GM23338 (cell line): ENCODE measurements around the gene APBA1. TPM values are rescaled to one million over a fixed set of nuclear protein-coding genes. Genes with fewer than 3 reads are reported as not detected.

Experiments used
- ATAC-seq: fragments of 200-7000 bp; cut with Tn5 transposase; 3 replicates; pipeline ENCODE4 v1.9.1; 2020
- DNase-seq: peaks from one replicate; pipeline ENCODE4 v3.0.0-alpha.2; 2015; ENCODE audit warnings: low spot score
- H2AFZ ChIP-seq: fragments of 200-600 bp; sonication (generic); 2 replicates; pipeline ENCODE4 v1.8.0; 2016; ENCODE audit warnings: antibody characterized with exemption, mild to moderate bottlenecking, moderate library complexity
- H3F3A ChIP-seq: fragments of 200-600 bp; sonication (generic); replicated peaks from 2 replicates; pipeline ENCODE4 v1.8.0; 2017; ENCODE audit warnings: antibody characterized with exemption, mixed run types, low read depth
- H3K27ac ChIP-seq: fragments of 200-600 bp; sonication (generic); 2 replicates; pipeline ENCODE4 v1.6.1; 2016; ENCODE audit warnings: low read depth
- H3K27me3 ChIP-seq: fragments of 200-600 bp; sonication (generic); 2 replicates; pipeline ENCODE4 v1.8.0; 2016; ENCODE audit warnings: mild to moderate bottlenecking, mixed run types, moderate library complexity; ENCODE audit not compliant: insufficient read depth
- H3K36me3 ChIP-seq: fragments of 200-600 bp; sonication (generic); 2 replicates; pipeline ENCODE4 v1.8.0; 2016; ENCODE audit warnings: mild to moderate bottlenecking; ENCODE audit not compliant: insufficient read depth
- H3K4me1 ChIP-seq: fragments of 200-600 bp; sonication (generic); 2 replicates; pipeline ENCODE4 v1.8.0; 2016; ENCODE audit warnings: mild to moderate bottlenecking, moderate library complexity; ENCODE audit not compliant: insufficient read depth
- H3K4me2 ChIP-seq: fragments of 200-600 bp; sonication (generic); 2 replicates; pipeline ENCODE4 v1.7.1; 2017; ENCODE audit warnings: mixed run types
- H3K4me3 ChIP-seq: fragments of 200-600 bp; sonication (generic); 2 replicates; pipeline ENCODE4 v1.6.1; 2016; ENCODE audit warnings: mixed run types
- H3K79me2 ChIP-seq: fragments of 200-600 bp; sonication (generic); replicated peaks from 2 replicates; pipeline ENCODE4 v1.8.0; 2017; ENCODE audit warnings: mild to moderate bottlenecking; ENCODE audit not compliant: insufficient read depth
- H3K9me2 ChIP-seq: fragments of 200-600 bp; sonication (generic); 2 replicates; pipeline ENCODE4 v1.8.0; 2017; ENCODE audit not compliant: insufficient read depth
- H4K20me1 ChIP-seq: fragments of 200-600 bp; sonication (generic); replicated peaks from 2 replicates; pipeline ENCODE4 v1.8.0; 2017; ENCODE audit warnings: mild to moderate bottlenecking; ENCODE audit not compliant: insufficient read depth
- H3K27ac Mint-ChIP-seq: 2 replicates; pipeline ENCODE4 v1.8.0; 2020; ENCODE audit warnings: inconsistent platforms, mild to moderate bottlenecking, moderate library complexity, mixed read lengths
- H3K27me3 Mint-ChIP-seq: 3 replicates; pipeline ENCODE4 v1.8.0; 2022; ENCODE audit warnings: low read depth, mild to moderate bottlenecking, moderate library complexity, mixed read lengths, inconsistent platforms; ENCODE audit not compliant: insufficient read depth, poor library complexity
- H3K36me3 Mint-ChIP-seq: 3 replicates; pipeline ENCODE4 v1.8.0; 2021; ENCODE audit warnings: low read depth, mild to moderate bottlenecking, inconsistent platforms, moderate library complexity, mixed read lengths
- H3K4me1 Mint-ChIP-seq: 3 replicates; pipeline ENCODE4 v1.8.0; 2020; ENCODE audit warnings: mild to moderate bottlenecking, inconsistent platforms, mixed read lengths
- H3K4me3 Mint-ChIP-seq: 3 replicates; pipeline ENCODE4 v1.8.0; 2021; ENCODE audit warnings: moderate library complexity, mild to moderate bottlenecking, inconsistent platforms, mixed read lengths
- H3K9me3 Mint-ChIP-seq: 3 replicates; pipeline ENCODE4 v1.8.0; 2020; ENCODE audit warnings: moderate library complexity, mild to moderate bottlenecking, inconsistent platforms, mixed read lengths
- CTCF ChIP-seq, 2 experiments: fragments of 200-600 bp in 1 of 2; sonication (generic) in 1 of 2; conservative IDR thresholded peaks; 2 replicates each; pipeline versions ENCODE4 v1.5.1 to v1.6.1; 2016 to 2017; ENCODE audit warnings: antibody characterized with exemption in 2 of 2, low read depth in 2 of 2, mild to moderate bottlenecking in 2 of 2, moderate library complexity in 1 of 2
- ETS1 ChIP-seq: IDR thresholded peaks from 2 replicates; pipeline ENCODE4 v1.6.1; 2016; ENCODE audit warnings: antibody characterized with exemption
- EZH2 ChIP-seq: fragments of 200-600 bp; sonication (generic); IDR thresholded peaks from one replicate; pipeline ENCODE4 v1.8.0; 2017; ENCODE audit warnings: antibody characterized with exemption, mild to moderate bottlenecking, low read depth; ENCODE audit not compliant: unreplicated experiment
- EZH2phosphoT487 ChIP-seq: fragments of 200-600 bp; sonication (generic); IDR thresholded peaks from one replicate; pipeline ENCODE4 v1.8.1; 2018; ENCODE audit warnings: antibody characterized with exemption; ENCODE audit not compliant: unreplicated experiment
- NANOG ChIP-seq: IDR thresholded peaks from 2 replicates; pipeline ENCODE4 v1.6.1; 2016; ENCODE audit warnings: antibody characterized with exemption, borderline replicate concordance
- POLR2AphosphoS5 ChIP-seq: IDR thresholded peaks from 2 replicates; pipeline ENCODE4 v1.6.1; 2016; ENCODE audit warnings: antibody characterized with exemption, low read depth
- REST ChIP-seq: IDR thresholded peaks from one replicate; pipeline ENCODE4 v1.6.1; 2018; ENCODE audit warnings: antibody characterized with exemption; ENCODE audit not compliant: unreplicated experiment
- STAT1 ChIP-seq: IDR thresholded peaks from one replicate; pipeline ENCODE4 v1.6.1; 2016; ENCODE audit warnings: antibody characterized with exemption; ENCODE audit not compliant: unreplicated experiment
- ZNF114 ChIP-seq: fragments of 250-450 bp; sonication (Bioruptor Pico); IDR thresholded peaks from 2 replicates; pipeline ENCODE4 v1.5.0; 2020; ENCODE audit warnings: mild to moderate bottlenecking, moderate library complexity
- ZNF331 ChIP-seq: fragments of 250-450 bp; sonication (Bioruptor Pico); IDR thresholded peaks from 2 replicates; pipeline ENCODE4 v1.5.0; 2020; ENCODE audit warnings: low read depth, mild to moderate bottlenecking, moderate library complexity
- polyA plus RNA-seq: library from polyadenylated mRNA; unstranded; fragments of >200 nt; fragmentation: Nextera tagmentation; extraction: Ambion mirVana; gene quantifications from 2 replicates; pipeline ENCODE4 v1.2.1, GENCODE V29; 2016
- total RNA-seq: library from RNA; depleted of rRNA; stranded (reverse); fragments of >200 nt; shearing (Covaris generic); gene quantifications from 2 replicates; pipeline ENCODE4 v1.2.3, GENCODE V29; 2014

Gene APBA1
- total and polyA plus RNA-seq, 2 experiments from 2014 or later, result 0.26 to 1.0 TPM

- Mint-ChIP-seq H3K9me3 (no peaks in the 10 kb centered on the region; the same call in 2 of the 3 replicates), H3K27me3 (no peaks in the 10 kb centered on the region), H3K27ac (no peak overlapping the region), H3K36me3 (no peaks in the 10 kb centered on the region), H3K4me3 (no peak overlapping the region), H3K4me1 (no peaks in the 10 kb centered on the region)
- Histone ChIP-seq H3F3A (no peaks in the 10 kb centered on the region), H3K9me2 (no peaks in the 10 kb centered on the region), H3K27me3 (no peaks in the 10 kb centered on the region), H3K4me2 (no peak overlapping the region), H3K79me2 (no peaks in the 10 kb centered on the region), H3K4me3 (no peak overlapping the region), H3K36me3 (no peaks in the 10 kb centered on the region), H4K20me1 (no peaks in the 10 kb centered on the region), H2AFZ (no peak overlapping the region; the same call in 1 of the 2 replicates), H3K27ac (no peak overlapping the region), H3K4me1 (no peaks in the 10 kb centered on the region)
- no peak for ATAC-seq
- DNase-seq, result no peak
- no peak for TF ChIP-seq ETS1
- no peak for TF ChIP-seq ZNF114 (CRISPR knock-in tag)
These were observed 11.8 kb upstream of the APBA1 start for GRCh38 chr9:69683927-69684326.

GRCh38 chr9:69678843-69679538 lies 6.8 kb upstream of the APBA1 start:
- Histone ChIP-seq H3K36me3 (no peaks in the 10 kb centered on the region), H3K27ac (no peak overlapping the region), H3K27me3 (no peaks in the 10 kb centered on the region), H3K79me2 (no peaks in the 10 kb centered on the region), H3K4me2 (no peak overlapping the region), H3F3A (no peaks in the 10 kb centered on the region), H3K4me1 (no peaks in the 10 kb centered on the region), H3K9me2 (no peaks in the 10 kb centered on the region), H2AFZ (no peak overlapping the region), H3K4me3 (no peak overlapping the region), H4K20me1 (no peaks in the 10 kb centered on the region)
- H3K4me1 Mint-ChIP-seq, result peaks cover 7% of the 10 kb centered on the region; the same call in 1 of the 3 replicates
- no peak overlapping the region for H3K4me3 Mint-ChIP-seq
- no peaks in the 10 kb centered on the region for H3K36me3 Mint-ChIP-seq
- DNase-seq (no peak), ATAC-seq (no peak)
- peaks cover 4% of the 10 kb centered on the region for H3K27me3 Mint-ChIP-seq
- no peak overlapping the region for H3K27ac Mint-ChIP-seq
- no peaks in the 10 kb centered on the region; the same call in 2 of the 3 replicates for H3K9me3 Mint-ChIP-seq
- TF ChIP-seq ZNF114 (CRISPR knock-in tag) (no peak), REST (no peak), CTCF (conservative IDR thresholded peaks at IDR 0.05; ENCODE audit: low read depth in 2 of 2) (no peak), EZH2phosphoT487 (no peak), NANOG (no peak), ZNF331 (no peak), EZH2 (no peak), POLR2AphosphoS5 (no peak), ETS1 (no peak), STAT1 (no peak)
